Neural progenitor cell (in vitro differentiated cells): Measurements from ENCODE around the gene RRAGD. TPM values are rescaled to one million over a fixed set of nuclear protein-coding genes. Genes with fewer than 3 reads are reported as not detected.

Source experiments
- DNase-seq: peaks from one replicate; pipeline ENCODE4 v3.0.0-alpha.2; 2016; ENCODE audit warnings: low spot score
- H2AFZ ChIP-seq: fragments of 200-600 bp; sonication (generic); replicated peaks from 2 replicates; pipeline ENCODE4 v1.6.1; 2016; ENCODE audit warnings: antibody characterized with exemption
- H3F3A ChIP-seq: fragments of 200-600 bp; sonication (generic); 2 replicates; pipeline ENCODE4 v1.6.1; 2016; ENCODE audit warnings: antibody characterized with exemption, low read depth
- H3K27ac ChIP-seq: fragments of 200-600 bp; sonication (generic); 2 replicates; pipeline ENCODE4 v1.5.1; 2016; ENCODE audit warnings: mild to moderate bottlenecking
- H3K27me3 ChIP-seq: fragments of 200-600 bp; sonication (generic); 2 replicates; pipeline ENCODE4 v1.6.1; 2016; ENCODE audit warnings: mild to moderate bottlenecking, moderate library complexity
- H3K36me3 ChIP-seq: fragments of 200-600 bp; sonication (generic); 2 replicates; pipeline ENCODE4 v1.5.1; 2016
- H3K4me1 ChIP-seq: fragments of 200-600 bp; sonication (generic); 2 replicates; pipeline ENCODE4 v1.6.1; 2016; ENCODE audit warnings: mixed run types
- H3K4me2 ChIP-seq: fragments of 200-600 bp; sonication (generic); 2 replicates; pipeline ENCODE4 v1.6.1; 2016
- H3K4me3 ChIP-seq: fragments of 200-600 bp; sonication (generic); 2 replicates; pipeline ENCODE4 v1.5.1; 2016
- H3K79me2 ChIP-seq: fragments of 200-600 bp; sonication (generic); 2 replicates; pipeline ENCODE4 v1.6.1; 2016; ENCODE audit warnings: low read depth
- H3K9ac ChIP-seq: fragments of 200-600 bp; sonication (generic); 2 replicates; pipeline ENCODE4 v1.6.1; 2016
- H3K9me3 ChIP-seq: fragments of 200-600 bp; sonication (generic); 2 replicates; pipeline ENCODE4 v1.5.1; 2016; ENCODE audit warnings: low read depth
- H4K20me1 ChIP-seq: fragments of 200-600 bp; sonication (generic); 2 replicates; pipeline ENCODE4 v1.6.1; 2016; ENCODE audit warnings: low read depth
- H3K27ac Mint-ChIP-seq: 3 replicates; pipeline ENCODE4 v1.8.0; 2021; ENCODE audit warnings: mixed read lengths
- H3K27me3 Mint-ChIP-seq: 2 replicates; pipeline ENCODE4 v1.8.0; 2022; ENCODE audit warnings: low read depth, mild to moderate bottlenecking, inconsistent platforms, moderate library complexity, mixed read lengths; ENCODE audit not compliant: insufficient read depth
- H3K36me3 Mint-ChIP-seq: 3 replicates; pipeline ENCODE4 v1.8.0; 2021; ENCODE audit warnings: mixed read lengths
- H3K4me1 Mint-ChIP-seq: 3 replicates; pipeline ENCODE4 v1.8.0; 2021; ENCODE audit warnings: mixed read lengths
- H3K4me3 Mint-ChIP-seq: 3 replicates; pipeline ENCODE4 v1.8.0; 2021; ENCODE audit warnings: mild to moderate bottlenecking, moderate library complexity, mixed read lengths
- H3K9me3 Mint-ChIP-seq: 3 replicates; pipeline ENCODE4 v1.8.0; 2020; ENCODE audit warnings: mixed read lengths
- CTCF ChIP-seq: fragments of 200-600 bp; sonication (generic); IDR thresholded peaks from 2 replicates; pipeline ENCODE4 v1.5.1; 2017; ENCODE audit warnings: antibody characterized with exemption, mild to moderate bottlenecking
- EZH2 ChIP-seq: fragments of 200-600 bp; sonication (generic); IDR thresholded peaks from 2 replicates; pipeline ENCODE4 v1.6.1; 2017; ENCODE audit warnings: antibody characterized with exemption, mild to moderate bottlenecking, moderate library complexity
- EZH2phosphoT487 ChIP-seq: fragments of 200-600 bp; sonication (generic); IDR thresholded peaks from 2 replicates; pipeline ENCODE4 v1.6.1; 2017; ENCODE audit warnings: antibody characterized with exemption
- total RNA-seq: library from RNA; depleted of rRNA; stranded (reverse); fragments of >200 nt; gene quantifications from 2 replicates; pipeline ENCODE4 v1.2.3, GENCODE V29; 2015; ENCODE audit warnings: low replicate concordance

RRAGD gene
- total RNA-seq, 1 donor from 2014 or later = 20.7 TPM

GRCh38 chr6:89449193-89449592 lies 37.1 kb upstream of the RRAGD start:
- Histone ChIP-seq H3K4me3 (no peak overlapping the region), H3K36me3 (no peaks in the 10 kb centered on the region), H3F3A (peaks cover 7% of the 10 kb centered on the region), H3K9ac (no peak overlapping the region), H3K9me3 (no peaks in the 10 kb centered on the region), H4K20me1 (peaks cover 13% of the 10 kb centered on the region), H3K4me2 (no peak overlapping the region), H3K27me3 (no peaks in the 10 kb centered on the region), H2AFZ (no peak overlapping the region), H3K79me2 (peaks cover 10% of the 10 kb centered on the region), H3K4me1 (peaks cover 12% of the 10 kb centered on the region), H3K27ac (no peak overlapping the region)
- Mint-ChIP-seq H3K4me1 (peaks cover 5% of the 10 kb centered on the region), H3K36me3 (peaks cover 9% of the 10 kb centered on the region), H3K4me3 (no peak overlapping the region), H3K27ac (no peak overlapping the region), H3K27me3 (no peaks in the 10 kb centered on the region), H3K9me3 (no peaks in the 10 kb centered on the region)
- TF ChIP-seq EZH2phosphoT487 (no peak), CTCF (no peak), EZH2 (no peak)
- no peak for DNase-seq

GRCh38 chr6:89443658-89444057 lies 31.6 kb upstream of the RRAGD start:
- no peaks in the 10 kb centered on the region for H3K27me3 Mint-ChIP-seq
- H3K9ac ChIP-seq = no peak overlapping the region
- H3K27ac ChIP-seq = no peak overlapping the region
- H2AFZ ChIP-seq = no peak overlapping the region
- H3K9me3 ChIP-seq = no peaks in the 10 kb centered on the region
- H3F3A ChIP-seq = no peaks in the 10 kb centered on the region
- no peaks in the 10 kb centered on the region for H3K36me3 ChIP-seq
- H3K9me3 Mint-ChIP-seq = peaks cover 6% of the 10 kb centered on the region
- no peaks in the 10 kb centered on the region for H4K20me1 ChIP-seq
- TF ChIP-seq EZH2phosphoT487 (no peak), CTCF (no peak)
- no peak overlapping the region for H3K27ac Mint-ChIP-seq
- DNase-seq = no peak
- no peak overlapping the region for H3K4me2 ChIP-seq
- H3K36me3 Mint-ChIP-seq = peaks cover 10% of the 10 kb centered on the region
- no peaks in the 10 kb centered on the region for H3K4me1 ChIP-seq
- peaks cover 6% of the 10 kb centered on the region for H3K79me2 ChIP-seq
- H3K4me3 Mint-ChIP-seq = no peak overlapping the region
- no peaks in the 10 kb centered on the region for H3K27me3 ChIP-seq
- H3K4me3 ChIP-seq = no peak overlapping the region
- peaks cover 3% of the 10 kb centered on the region for H3K4me1 Mint-ChIP-seq

- no peaks in the 10 kb centered on the region for H3K27me3 ChIP-seq
- H3K36me3 ChIP-seq = no peaks in the 10 kb centered on the region
- H3K36me3 Mint-ChIP-seq = peaks cover 7% of the 10 kb centered on the region
- H2AFZ ChIP-seq = no peak overlapping the region
- no peak for DNase-seq
- H3K27me3 Mint-ChIP-seq = peaks cover 1% of the 10 kb centered on the region
- TF ChIP-seq CTCF (no peak), EZH2phosphoT487 (no peak), EZH2 (no peak)
- peaks cover 14% of the 10 kb centered on the region for H3K4me1 ChIP-seq
- no peak overlapping the region for H3K27ac Mint-ChIP-seq
- peaks cover under 1% of the 10 kb centered on the region for H3F3A ChIP-seq
- peaks cover 15% of the 10 kb centered on the region for H3K4me1 Mint-ChIP-seq
- H3K9ac ChIP-seq = no peak overlapping the region
- no peak overlapping the region for H3K4me3 Mint-ChIP-seq
- H3K9me3 Mint-ChIP-seq = peaks cover 6% of the 10 kb centered on the region
- H3K27ac ChIP-seq = no peak overlapping the region
- no peak overlapping the region for H3K4me3 ChIP-seq
- peaks cover 3% of the 10 kb centered on the region for H4K20me1 ChIP-seq
- H3K4me2 ChIP-seq = no peak overlapping the region
- H3K79me2 ChIP-seq = peaks cover 15% of the 10 kb centered on the region
- no peaks in the 10 kb centered on the region for H3K9me3 ChIP-seq
Measured at GRCh38 chr6:89440200-89440599, 28.1 kb upstream of the RRAGD start.
